GM18909 (cell line): ENCODE measurements around the gene CNMD.

ENCODE experiments used
- ATAC-seq: cut with Tn5 transposase; IDR thresholded peaks from one replicate; pipeline ENCODE4 v1.9.1; 2021; ENCODE audit warnings: mild to moderate bottlenecking; ENCODE audit not compliant: unreplicated experiment, poor library complexity

Gene CNMD

GRCh38 chr13:52739468-52740071, at the start of gene CNMD:
Gene CNMD (minus strand): TSS chr13:52739820. CDS start chr13:52739701, 119 bp downstream.
- no peak for ATAC-seq

GRCh38 chr13:52788011-52788410, 48.4 kb upstream of the CNMD start:
- no peak for ATAC-seq

GRCh38 chr13:52787235-52787634, 47.6 kb upstream of the CNMD start:
- no peak for ATAC-seq

GRCh38 chr13:52786766-52787165, 47.1 kb upstream of the CNMD start:
- ATAC-seq: no peak

GRCh38 chr13:52785739-52786138, 46.1 kb upstream of the CNMD start:
- no peak for ATAC-seq

- ATAC-seq: no peak
These were observed 45.1 kb upstream of the CNMD start for GRCh38 chr13:52784591-52785340.

GRCh38 chr13:52783943-52784342, 44.3 kb upstream of the CNMD start:
- no peak for ATAC-seq

- no peak for ATAC-seq
These were observed 43.1 kb upstream of the CNMD start for GRCh38 chr13:52782471-52783448.

- no peak for ATAC-seq
These were observed 41.0 kb upstream of the CNMD start for GRCh38 chr13:52780611-52781010.

- ATAC-seq: no peak
These were observed 40.5 kb upstream of the CNMD start for GRCh38 chr13:52780092-52780491.

GRCh38 chr13:52779103-52779502, 39.5 kb upstream of the CNMD start:
- ATAC-seq: no peak

- no peak for ATAC-seq
These were observed 37.1 kb upstream of the CNMD start for GRCh38 chr13:52776726-52777125.

GRCh38 chr13:52775511-52775910, 35.9 kb upstream of the CNMD start:
- ATAC-seq: no peak

GRCh38 chr13:52767949-52768516, 28.4 kb upstream of the CNMD start:
- ATAC-seq: no peak

- no peak for ATAC-seq
These were observed 26.2 kb upstream of the CNMD start for GRCh38 chr13:52765611-52766390.

- no peak for ATAC-seq
These were observed 20.5 kb upstream of the CNMD start for GRCh38 chr13:52760077-52760476.

GRCh38 chr13:52758114-52758513, 18.5 kb upstream of the CNMD start:
- ATAC-seq: no peak

GRCh38 chr13:52751196-52751595, 11.6 kb upstream of the CNMD start:
- ATAC-seq: no peak

- ATAC-seq: no peak
These were observed 11.1 kb upstream of the CNMD start for GRCh38 chr13:52750713-52751112.

GRCh38 chr13:52749419-52749818, 9.8 kb upstream of the CNMD start:
- ATAC-seq: no peak
